Heart right ventricle (tissue), 16 donors: ENCODE data around the gene DIP2C. TPM values are rescaled to one million over a fixed set of nuclear protein-coding genes. Genes with fewer than 3 reads are reported as not detected.

Experiments used
- ATAC-seq, 8 donors: fragments of 200-7000 bp; cut with Tn5 transposase; one replicate each; pipeline ENCODE4 v1.9.1; 2020; ENCODE audit warnings: mild to moderate bottlenecking in 8 of 8, moderate library complexity in 8 of 8, moderate number of reproducible peaks in 1 of 8
- DNase-seq, 2 donors: peaks; one replicate each; pipeline ENCODE4 v3.0.0-alpha.2; 2020
- H3K27ac ChIP-seq, 10 donors: fragments of 200-600 bp; sonication (generic) in 2 of 10; one replicate each; pipeline versions ENCODE4 v1.5.0 to v1.8.0; 2020 to 2022; ENCODE audit warnings: mild to moderate bottlenecking in 3 of 10
- H3K27me3 ChIP-seq, 7 donors: fragments of 200-600 bp; one replicate each; pipeline ENCODE4 v1.8.0; 2021 to 2022; ENCODE audit warnings: mild to moderate bottlenecking in 2 of 7
- H3K36me3 ChIP-seq, 9 donors: fragments of 200-600 bp; sonication (generic) in 1 of 9; one replicate each; pipeline versions ENCODE4 v1.5.0 to v1.8.0; 2020 to 2022; ENCODE audit warnings: mild to moderate bottlenecking in 2 of 9
- H3K4me1 ChIP-seq, 9 donors: fragments of 200-600 bp; sonication (generic) in 1 of 9; one replicate each; pipeline versions ENCODE4 v1.5.0 to v1.8.0; 2020 to 2022; ENCODE audit warnings: mild to moderate bottlenecking in 4 of 9
- H3K4me3 ChIP-seq, 10 donors: fragments of 200-600 bp; sonication (generic) in 2 of 10; one replicate each; pipeline versions ENCODE4 v1.5.0 to v1.8.0; 2020 to 2022; ENCODE audit warnings: mild to moderate bottlenecking in 7 of 10, moderate library complexity in 2 of 10
- H3K9me3 ChIP-seq, 11 donors: fragments of 200-600 bp in 10 of 11; sonication (generic) in 2 of 11; one replicate each; pipeline versions ENCODE4 v1.5.0 to v1.8.0; 2013 to 2022; ENCODE audit warnings: mild to moderate bottlenecking in 2 of 11, control low read depth in 1 of 11, moderate library complexity in 1 of 11
- CTCF ChIP-seq, 9 donors: fragments of 200-600 bp; sonication (generic) in 2 of 9; IDR thresholded peaks; one replicate each; pipeline versions ENCODE4 v1.5.0 to v1.8.0; 2021 to 2022; ENCODE audit warnings: antibody characterized with exemption in 9 of 9, mild to moderate bottlenecking in 5 of 9, moderate library complexity in 1 of 9
- WGBS, 2 donors: extraction: QIAGEN DNeasy Blood & Tissue Kit; methylation state at CpG; one replicate each; pipeline ENCODE4 v1.1.7; 2013; ENCODE audit warnings: inconsistent platforms in 1 of 2; 5-methylcytosine and 5-hydroxymethylcytosine counted together
- intact Hi-C, 10 donors: fragments of 100-400 bp; cut with DNase I; formaldehyde crosslinking; loops; one replicate each; pipeline versions ENCODE4 v1.11.1 to v1.14.2; 2022
- polyA plus RNA-seq, 2 donors: library from polyadenylated mRNA; stranded (reverse); fragments of 200-250 nt; gene quantifications; one replicate each; pipeline ENCODE4 v1.2.3, GENCODE V29; 2013
- total RNA-seq, 10 donors: library from RNA; stranded (reverse); fragmentation: NEBNext Ultra II Directional in 3 of 10; extraction: Animal tissue kit (Norgen Biotek cat#: 25700) in 3 of 10; gene quantifications; one replicate each; pipeline versions ENCODE4 v1.2.1 to v1.2.4, GENCODE V29; 2021 to 2023
- donor health status: Arrhythmogenic right ventricular cardiomyopathy.
- donor health status: ischemic (EF 13 %, LVEDD 7.1; RV severe dilation, severe dysfunction).
- donor health status: healthy with polysubstance abuse.
- donor health status: DM: no; HTN: yes; CAD: no.
- donor health status: DM: no; HTN: no; CAD: no.
- donor health status: ischemic (EF 25% LVEDD 6.9; RV normal size, moderate dysfunction).
- donor health status: ischemic (EF 25% LVEDD 5.7; RV mildly dilated, moderate dysfunction).
- donor health status: healthy.
- donor health status: DM: yes; HTN: yes; CAD: no.
- donor health status: Ischemic cardiomyopathy.
- donor health status: ischemic (EF 35%, LVEDD 5.7; RV mildly dilated, moderate dysfunction).
- donor health status: nonischemic (EF 11% LVEDD 7.7; RV severe dilation, severe dysfunction).
- donor health status: DM: yes; HTN: yes; CAD: no.
- donor health status: PGD.
- donor health status: ischemic (EF 29% LVEDD 5.4; RV normal size, mild dysfunction).
- donor health status: nonischemic (EF 23%, LVEDD 6.1; RV moderate dilation, normal function).

The DIP2C gene
- total and polyA plus RNA-seq, 12 donors = 7.1 to 48.2 (median 33.7) TPM

GRCh38 chr10:717458-717857 is 28.0 kb upstream of the DIP2C start:
- H3K4me1 ChIP-seq = peaks cover 0 to 12% (median 0%) of the 10 kb centered on the region in 9 donors
- H3K27me3 ChIP-seq = peaks cover 0 to 4% (median 0%) of the 10 kb centered on the region in 7 donors
- ATAC-seq (no peak), DNase-seq (no peak)
- peaks cover 0 to 23% (median 7%) of the 10 kb centered on the region in 11 donors for H3K9me3 ChIP-seq
- no peak overlapping the region for H3K4me3 ChIP-seq
- no peak overlapping the region for H3K27ac ChIP-seq
- H3K36me3 ChIP-seq = no peaks in the 10 kb centered on the region
- 73 to 83% methylated on average over 11 of the region's 11 CpGs for WGBS, 2 donors
- TF ChIP-seq CTCF (IDR thresholded peaks at IDR 0.05) = no peak
- intact Hi-C loops = no loop called here

GRCh38 chr10:716821-717220 is 27.4 kb upstream of the DIP2C start:
- intact Hi-C loops = no loop called here
- H3K27ac ChIP-seq = no peak overlapping the region
- H3K4me1 ChIP-seq = peaks cover 0 to 12% (median 0%) of the 10 kb centered on the region in 9 donors
- H3K4me3 ChIP-seq = no peak overlapping the region
- peaks cover 0 to 23% (median 7%) of the 10 kb centered on the region in 11 donors for H3K9me3 ChIP-seq
- TF ChIP-seq CTCF (IDR thresholded peaks at IDR 0.05) = no peak
- H3K27me3 ChIP-seq = peaks cover 0 to 4% (median 0%) of the 10 kb centered on the region in 7 donors
- no peaks in the 10 kb centered on the region for H3K36me3 ChIP-seq
- 41 to 48% methylated on average over 5 of the region's 5 CpGs for WGBS, 2 donors
- ATAC-seq (no peak), DNase-seq (no peak)

- Histone ChIP-seq H3K27ac (no peak overlapping the region), H3K9me3 (peaks cover 0 to 23% (median 7%) of the 10 kb centered on the region in 11 donors), H3K4me1 (peaks cover 0 to 12% (median 0%) of the 10 kb centered on the region in 9 donors), H3K4me3 (no peak overlapping the region), H3K36me3 (no peaks in the 10 kb centered on the region), H3K27me3 (peaks cover 0 to 4% (median 0%) of the 10 kb centered on the region in 7 donors)
- DNase-seq (no peak), ATAC-seq (no peak)
- WGBS, 2 donors = 85 to 93% methylated on average over 3 of the region's 3 CpGs
- no peak for TF ChIP-seq CTCF (IDR thresholded peaks at IDR 0.05)
- intact Hi-C loops = no loop called here
Measured at GRCh38 chr10:714214-714613, 24.7 kb upstream of the DIP2C start.

- H3K9me3 ChIP-seq = peaks cover 0 to 23% (median 7%) of the 10 kb centered on the region in 11 donors
- WGBS, 2 donors = 94 to 97% methylated on average over 2 of the region's 2 CpGs
- H3K4me3 ChIP-seq = no peak overlapping the region
- TF ChIP-seq CTCF (IDR thresholded peaks at IDR 0.05) = no peak
- peaks cover 0 to 4% (median 0%) of the 10 kb centered on the region in 7 donors for H3K27me3 ChIP-seq
- ATAC-seq (no peak), DNase-seq (no peak)
- no peak overlapping the region for H3K27ac ChIP-seq
- H3K36me3 ChIP-seq = no peaks in the 10 kb centered on the region
- intact Hi-C loops = no loop called here
- H3K4me1 ChIP-seq = peaks cover 0 to 12% (median 0%) of the 10 kb centered on the region in 9 donors
Measured at GRCh38 chr10:712575-712974, 23.1 kb upstream of the DIP2C start.
